ENCODE results near the gene KRT2. TPM values are rescaled to one million over a fixed set of nuclear protein-coding genes. Genes with fewer than 3 reads are reported as not detected.

Gene KRT2
- total RNA-seq, 1 donor from 2014 or later: not detected

GRCh38 chr12:52686063-52686462 is 34.1 kb upstream of the KRT2 start:
- DNase-seq (ENCODE audit: low read depth): no peak
- no peak overlapping the region for H3K4me3 ChIP-seq (ENCODE audit: low read depth, low read length)
- TF ChIP-seq, protein P1, sequence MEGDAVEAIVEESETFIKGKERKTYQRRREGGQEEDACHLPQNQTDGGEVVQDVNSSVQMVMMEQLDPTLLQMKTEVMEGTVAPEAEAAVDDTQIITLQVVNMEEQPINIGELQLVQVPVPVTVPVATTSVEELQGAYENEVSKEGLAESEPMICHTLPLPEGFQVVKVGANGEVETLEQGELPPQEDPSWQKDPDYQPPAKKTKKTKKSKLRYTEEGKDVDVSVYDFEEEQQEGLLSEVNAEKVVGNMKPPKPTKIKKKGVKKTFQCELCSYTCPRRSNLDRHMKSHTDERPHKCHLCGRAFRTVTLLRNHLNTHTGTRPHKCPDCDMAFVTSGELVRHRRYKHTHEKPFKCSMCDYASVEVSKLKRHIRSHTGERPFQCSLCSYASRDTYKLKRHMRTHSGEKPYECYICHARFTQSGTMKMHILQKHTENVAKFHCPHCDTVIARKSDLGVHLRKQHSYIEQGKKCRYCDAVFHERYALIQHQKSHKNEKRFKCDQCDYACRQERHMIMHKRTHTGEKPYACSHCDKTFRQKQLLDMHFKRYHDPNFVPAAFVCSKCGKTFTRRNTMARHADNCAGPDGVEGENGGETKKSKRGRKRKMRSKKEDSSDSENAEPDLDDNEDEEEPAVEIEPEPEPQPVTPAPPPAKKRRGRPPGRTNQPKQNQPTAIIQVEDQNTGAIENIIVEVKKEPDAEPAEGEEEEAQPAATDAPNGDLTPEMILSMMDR (conservative IDR thresholded peaks at IDR 0.05; ENCODE audit: low read depth, low read length): no peak

DNA sequence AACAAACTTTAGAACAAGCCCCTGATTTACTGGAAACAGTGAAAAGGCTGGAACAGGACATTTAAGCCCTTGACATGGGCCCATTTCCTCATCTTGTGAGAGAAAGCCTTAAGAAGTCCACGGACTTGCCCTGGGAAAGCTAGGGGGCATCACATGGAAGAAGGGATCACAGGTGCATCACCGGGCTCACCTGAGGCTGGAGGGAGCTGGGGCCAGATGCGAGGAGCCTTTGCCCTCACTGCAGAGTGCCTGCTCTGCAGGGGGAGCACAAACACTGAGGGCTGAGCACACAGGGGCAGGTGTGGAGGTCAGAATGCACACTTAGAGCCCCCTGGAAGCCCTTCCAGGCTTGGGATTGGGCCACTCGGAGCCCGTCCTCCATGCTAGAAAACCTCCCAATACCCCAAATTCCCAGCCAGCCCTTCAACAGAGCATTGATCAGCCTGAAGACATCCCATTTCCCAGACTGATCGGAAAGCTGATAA is 33.4 kb upstream of the KRT2 start:
- TF ChIP-seq, protein P1 (conservative IDR thresholded peaks at IDR 0.05; ENCODE audit: low read depth, low read length): no peak
- no peak for DNase-seq (ENCODE audit: low read depth)

DNA sequence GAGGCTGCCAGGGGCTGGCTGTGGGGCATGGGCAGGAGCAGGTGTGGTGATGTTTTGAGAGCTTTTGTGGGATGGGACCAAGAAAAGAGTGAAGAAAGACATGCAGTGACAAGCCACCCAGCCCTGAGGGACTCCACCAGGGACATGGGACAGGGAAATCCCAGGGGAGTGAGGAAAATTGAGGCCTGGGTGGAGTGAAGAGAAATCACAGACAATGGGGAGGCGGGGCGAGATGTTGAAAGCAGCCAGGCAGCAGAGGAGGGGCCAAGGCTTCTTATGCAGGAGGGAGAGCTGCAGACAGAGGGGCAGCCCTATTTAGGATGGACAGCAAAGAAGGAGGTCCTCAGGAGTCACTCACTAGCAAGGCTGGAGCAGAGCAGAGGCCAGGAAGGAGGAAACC is 32.4 kb upstream of the KRT2 start:
- DNase-seq (ENCODE audit: low read depth): no peak
- TF ChIP-seq, protein P1 (conservative IDR thresholded peaks at IDR 0.05; ENCODE audit: low read depth, low read length): no peak
- no peak overlapping the region for H3K4me3 ChIP-seq (ENCODE audit: low read depth, low read length)

More for the DNA sequence above, 33.4 kb upstream of the KRT2 start:
- H3K4me3 ChIP-seq (ENCODE audit: low read depth, low read length): no peak overlapping the region

GRCh38 chr12:52683575-52684300 is 31.7 kb upstream of the KRT2 start:
- TF ChIP-seq, protein P1 (conservative IDR thresholded peaks at IDR 0.05; ENCODE audit: low read depth, low read length): no peak
- no peak for DNase-seq (ENCODE audit: low read depth)
- H3K4me3 ChIP-seq (ENCODE audit: low read depth, low read length): no peak overlapping the region

DNA sequence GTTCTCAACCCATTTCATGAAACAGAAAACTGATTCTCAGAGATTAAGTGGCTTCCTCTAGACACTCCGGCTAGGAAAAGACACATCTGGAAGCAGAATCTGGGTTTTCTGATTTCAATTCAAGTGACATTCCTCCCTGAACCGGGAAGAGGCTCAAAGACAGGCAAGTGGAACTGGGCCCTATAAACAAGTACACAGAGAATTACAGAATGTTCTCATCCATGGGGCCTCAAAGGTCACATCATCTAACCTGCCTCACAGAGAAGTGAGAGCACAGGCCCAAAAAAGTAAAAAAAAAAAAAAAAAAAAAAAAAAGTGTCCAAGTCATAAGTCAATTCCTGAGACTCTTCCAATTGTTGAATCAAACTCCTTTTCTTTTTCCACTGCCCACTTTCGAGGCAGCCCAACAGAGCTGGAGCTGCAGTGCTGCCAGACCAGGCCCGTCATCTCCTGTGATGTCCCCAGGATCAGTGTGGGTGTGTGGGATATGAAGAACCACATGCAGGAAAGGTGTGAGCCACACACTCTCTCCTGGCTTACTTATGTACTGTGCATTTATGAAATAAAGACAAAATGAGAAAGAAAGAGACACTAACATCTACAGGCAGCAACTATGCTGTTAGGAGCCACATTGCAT is 31.0 kb upstream of the KRT2 start:
- no peak for DNase-seq (ENCODE audit: low read depth)
- no peak overlapping the region for H3K4me3 ChIP-seq (ENCODE audit: low read depth, low read length)
- TF ChIP-seq, protein P1 (conservative IDR thresholded peaks at IDR 0.05; ENCODE audit: low read depth, low read length): no peak

DNA sequence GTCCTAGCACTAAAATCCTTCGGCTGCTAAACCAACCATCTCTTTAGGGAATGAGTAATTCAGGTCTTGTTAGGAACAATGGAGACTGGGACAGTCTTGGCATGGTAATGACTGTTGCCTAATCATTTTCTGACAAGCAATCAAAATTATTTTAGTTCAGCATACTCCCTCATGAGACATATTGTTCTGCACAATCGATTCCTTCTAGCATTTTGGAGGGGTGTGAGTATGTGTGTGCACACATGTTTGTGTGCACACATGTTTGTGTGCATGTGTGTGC is 30.3 kb upstream of the KRT2 start:
- no peak overlapping the region for H3K4me3 ChIP-seq (ENCODE audit: low read depth, low read length)
- TF ChIP-seq, protein P1 (conservative IDR thresholded peaks at IDR 0.05; ENCODE audit: low read depth, low read length): no peak
- no peak for DNase-seq (ENCODE audit: low read depth)

Measured in epithelial cell of proximal tubule (primary cell).